HG02763 (cell line): ENCODE data around the gene SLC30A9.

ENCODE experiments used
- ATAC-seq: cut with Tn5 transposase; IDR thresholded peaks from one replicate; pipeline ENCODE4 v1.9.1; 2021; ENCODE audit warnings: mild to moderate bottlenecking, moderate library complexity; ENCODE audit not compliant: unreplicated experiment

The SLC30A9 gene

GRCh38 chr4:41998019-41998418 is 7.7 kb downstream of the SLC30A9 start:
- ATAC-seq = no peak

GRCh38 chr4:41999321-41999720 is 9.0 kb downstream of the SLC30A9 start:
- ATAC-seq = no peak

- no peak for ATAC-seq
Observed at GRCh38 chr4:42008011-42008786, 17.9 kb downstream of the SLC30A9 start.

GRCh38 chr4:42015438-42015837 is 25.1 kb downstream of the SLC30A9 start:
- ATAC-seq = no peak

GRCh38 chr4:42018451-42018850 is 28.1 kb downstream of the SLC30A9 start:
- no peak for ATAC-seq

- ATAC-seq = no peak
Observed at GRCh38 chr4:42048394-42048793, 58.1 kb downstream of the SLC30A9 start.

GRCh38 chr4:42050516-42051249 is 60.4 kb downstream of the SLC30A9 start:
- no peak for ATAC-seq

- ATAC-seq = no peak
Observed at GRCh38 chr4:42066402-42066801, 76.1 kb downstream of the SLC30A9 start.

GRCh38 chr4:42067264-42067663 is 76.9 kb downstream of the SLC30A9 start:
- ATAC-seq = no peak

GRCh38 chr4:42070463-42070862 is 80.1 kb downstream of the SLC30A9 start:
- no peak for ATAC-seq

- no peak for ATAC-seq
Observed at GRCh38 chr4:42074294-42074693, 84.0 kb downstream of the SLC30A9 start.

- ATAC-seq = peak; percentile 76
Observed at GRCh38 chr4:42078184-42078801, 88.0 kb downstream of the SLC30A9 start.

- ATAC-seq = peak; percentile 65
Observed at GRCh38 chr4:42080306-42080705, 90.0 kb downstream of the SLC30A9 start.

- ATAC-seq = no peak
Observed at GRCh38 chr4:42083816-42084215, 93.5 kb downstream of the SLC30A9 start.

- ATAC-seq = no peak
Observed at GRCh38 chr4:42088386-42088785, 98.1 kb downstream of the SLC30A9 start.

- no peak for ATAC-seq
Observed at GRCh38 chr4:42101446-42101975, 111.2 kb downstream of the SLC30A9 start.

GRCh38 chr4:42104521-42104920 is 114.2 kb downstream of the SLC30A9 start:
- no peak for ATAC-seq

GRCh38 chr4:42112846-42113245 is 122.5 kb downstream of the SLC30A9 start:
- no peak for ATAC-seq

GRCh38 chr4:42119886-42120285 is 129.6 kb downstream of the SLC30A9 start:
- ATAC-seq = no peak

GRCh38 chr4:42122237-42122636 is 131.9 kb downstream of the SLC30A9 start:
- ATAC-seq = no peak

- ATAC-seq = no peak
Observed at GRCh38 chr4:42123071-42123644, 132.8 kb downstream of the SLC30A9 start.
